ENCODE data around the gene PCGF3. TPM values are rescaled to one million over a fixed set of nuclear protein-coding genes. Genes with fewer than 3 reads are reported as not detected.
"Not testable (repeated sequence)": the region's sequence is repeated elsewhere in the genome, so short reads cannot be mapped to it uniquely, and the experiment has no call there.

The PCGF3 gene
- total RNA-seq, 2 donors from 2014 or later: 59.0 to 135 TPM

DNA sequence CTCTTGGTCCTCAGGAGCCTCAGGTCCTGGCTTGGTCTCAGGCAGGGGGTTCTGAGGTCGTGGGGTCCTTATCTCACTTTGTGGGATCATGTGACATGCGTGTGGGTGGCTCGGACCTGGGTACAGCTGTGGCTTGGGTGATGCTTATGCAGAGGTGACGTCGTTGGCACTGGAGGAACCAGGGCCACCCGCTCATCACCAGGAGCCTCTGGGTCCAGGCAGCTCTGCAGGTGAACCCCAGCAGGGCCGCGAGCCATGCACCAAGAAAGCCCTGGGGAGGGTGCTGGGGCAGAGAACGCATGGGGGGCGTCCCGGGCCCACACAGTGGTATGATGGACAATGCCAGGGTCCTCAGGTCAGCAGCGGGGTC, 40.3 kb upstream of the PCGF3 start:
- H3K27ac ChIP-seq: no peak overlapping the region
- no peak overlapping the region for H3K4me3 ChIP-seq
- intact Hi-C loops (cut with DNase I): no loop called here
- WGBS: 91% methylated on average over 12 of the region's 12 CpGs
- no peaks in the 10 kb centered on the region for H3K4me1 ChIP-seq (replicated peaks)
- no peak for DNase-seq (ENCODE audit: low spot score)
- no peaks in the 10 kb centered on the region for H3K27me3 ChIP-seq (replicated peaks; ENCODE audit: insufficient read depth)
- H3K36me3 ChIP-seq: no peaks in the 10 kb centered on the region
- H3K9me3 ChIP-seq: no peaks in the 10 kb centered on the region
- TF ChIP-seq, protein P1, sequence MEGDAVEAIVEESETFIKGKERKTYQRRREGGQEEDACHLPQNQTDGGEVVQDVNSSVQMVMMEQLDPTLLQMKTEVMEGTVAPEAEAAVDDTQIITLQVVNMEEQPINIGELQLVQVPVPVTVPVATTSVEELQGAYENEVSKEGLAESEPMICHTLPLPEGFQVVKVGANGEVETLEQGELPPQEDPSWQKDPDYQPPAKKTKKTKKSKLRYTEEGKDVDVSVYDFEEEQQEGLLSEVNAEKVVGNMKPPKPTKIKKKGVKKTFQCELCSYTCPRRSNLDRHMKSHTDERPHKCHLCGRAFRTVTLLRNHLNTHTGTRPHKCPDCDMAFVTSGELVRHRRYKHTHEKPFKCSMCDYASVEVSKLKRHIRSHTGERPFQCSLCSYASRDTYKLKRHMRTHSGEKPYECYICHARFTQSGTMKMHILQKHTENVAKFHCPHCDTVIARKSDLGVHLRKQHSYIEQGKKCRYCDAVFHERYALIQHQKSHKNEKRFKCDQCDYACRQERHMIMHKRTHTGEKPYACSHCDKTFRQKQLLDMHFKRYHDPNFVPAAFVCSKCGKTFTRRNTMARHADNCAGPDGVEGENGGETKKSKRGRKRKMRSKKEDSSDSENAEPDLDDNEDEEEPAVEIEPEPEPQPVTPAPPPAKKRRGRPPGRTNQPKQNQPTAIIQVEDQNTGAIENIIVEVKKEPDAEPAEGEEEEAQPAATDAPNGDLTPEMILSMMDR (IDR thresholded peaks at IDR 0.05): no peak
- TF ChIP-seq POLR2A (IDR thresholded peaks at IDR 0.05): no peak
- TF ChIP-seq POLR2AphosphoS5 (IDR thresholded peaks at IDR 0.05): no peak

DNA sequence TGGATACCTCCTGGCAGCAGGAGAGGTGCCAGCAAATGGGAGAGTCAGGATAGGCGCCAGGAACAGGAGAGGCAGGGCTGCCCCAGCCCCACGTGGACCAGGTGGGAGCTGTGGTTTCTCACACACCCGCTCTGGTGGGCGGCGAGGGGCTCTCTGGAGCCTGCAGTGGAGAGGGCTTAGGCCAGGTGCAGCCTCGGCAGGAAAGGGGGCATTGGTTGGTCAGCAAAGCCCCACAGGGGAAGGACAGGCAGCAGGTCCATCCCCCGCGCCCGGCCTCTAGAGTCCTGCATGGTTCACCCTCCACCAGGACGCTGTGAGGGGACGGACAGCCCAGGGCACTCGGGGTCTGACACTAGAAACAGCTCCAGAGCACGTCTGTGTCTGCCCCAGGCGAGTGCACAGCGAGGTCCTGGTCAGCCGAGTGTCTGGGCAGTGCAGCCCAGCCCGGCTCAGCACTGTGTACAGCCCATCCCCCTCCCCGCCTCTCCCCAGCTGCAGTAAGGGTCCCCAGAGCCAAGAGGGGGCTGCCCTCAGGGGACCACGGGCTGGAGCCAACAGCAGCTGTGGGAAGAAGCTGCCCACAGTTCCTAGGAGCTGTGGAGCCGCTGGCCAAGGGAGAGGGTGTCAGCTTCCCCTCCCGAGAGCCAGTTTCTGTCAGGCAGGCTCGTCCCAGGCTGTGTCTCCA, 39.7 kb upstream of the PCGF3 start:
- Histone ChIP-seq H3K4me1 (replicated peaks) (no peaks in the 10 kb centered on the region), H3K9me3 (no peaks in the 10 kb centered on the region), H3K4me3 (no peak overlapping the region), H3K27ac (no peak overlapping the region), H3K27me3 (replicated peaks; ENCODE audit: insufficient read depth) (no peaks in the 10 kb centered on the region), H3K36me3 (no peaks in the 10 kb centered on the region)
- 78% methylated on average over 18 of the region's 22 CpGs for WGBS
- TF ChIP-seq, protein P1 (IDR thresholded peaks at IDR 0.05): no peak
- TF ChIP-seq POLR2A (IDR thresholded peaks at IDR 0.05) (no peak), POLR2AphosphoS5 (IDR thresholded peaks at IDR 0.05) (no peak)
- intact Hi-C loops (cut with DNase I): no loop called here
- no peak for DNase-seq (ENCODE audit: low spot score)

DNA sequence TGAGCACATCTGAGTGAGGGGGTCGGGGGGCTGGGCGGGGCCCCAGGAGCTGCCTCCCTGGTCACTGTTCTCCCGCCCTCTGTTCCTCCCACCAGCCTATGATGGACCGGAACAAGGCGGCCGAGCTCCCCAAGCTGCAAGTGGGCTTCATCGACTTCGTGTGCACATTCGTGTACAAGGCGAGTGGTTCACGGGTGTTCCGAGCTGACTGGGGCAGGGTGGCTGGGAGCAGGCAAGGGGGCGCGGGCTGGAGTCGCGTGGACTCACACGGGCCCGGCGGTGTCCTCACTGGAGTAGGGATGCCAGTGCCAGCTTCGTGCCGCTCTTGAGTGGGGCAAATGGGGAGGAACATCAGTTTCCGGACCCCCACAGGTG, 39.2 kb upstream of the PCGF3 start:
- intact Hi-C loops (cut with DNase I): no loop called here
- H3K36me3 ChIP-seq: no peaks in the 10 kb centered on the region
- H3K4me1 ChIP-seq (replicated peaks): no peaks in the 10 kb centered on the region
- TF ChIP-seq, protein P1 (IDR thresholded peaks at IDR 0.05): no peak
- TF ChIP-seq POLR2AphosphoS5 (IDR thresholded peaks at IDR 0.05) (no peak), POLR2A (IDR thresholded peaks at IDR 0.05) (no peak)
- H3K9me3 ChIP-seq: no peaks in the 10 kb centered on the region
- H3K27me3 ChIP-seq (replicated peaks; ENCODE audit: insufficient read depth): no peaks in the 10 kb centered on the region
- no peak for DNase-seq (ENCODE audit: low spot score)
- 83% methylated on average over 20 of the region's 22 CpGs for WGBS
- no peak overlapping the region for H3K27ac ChIP-seq
- H3K4me3 ChIP-seq: no peak overlapping the region

DNA sequence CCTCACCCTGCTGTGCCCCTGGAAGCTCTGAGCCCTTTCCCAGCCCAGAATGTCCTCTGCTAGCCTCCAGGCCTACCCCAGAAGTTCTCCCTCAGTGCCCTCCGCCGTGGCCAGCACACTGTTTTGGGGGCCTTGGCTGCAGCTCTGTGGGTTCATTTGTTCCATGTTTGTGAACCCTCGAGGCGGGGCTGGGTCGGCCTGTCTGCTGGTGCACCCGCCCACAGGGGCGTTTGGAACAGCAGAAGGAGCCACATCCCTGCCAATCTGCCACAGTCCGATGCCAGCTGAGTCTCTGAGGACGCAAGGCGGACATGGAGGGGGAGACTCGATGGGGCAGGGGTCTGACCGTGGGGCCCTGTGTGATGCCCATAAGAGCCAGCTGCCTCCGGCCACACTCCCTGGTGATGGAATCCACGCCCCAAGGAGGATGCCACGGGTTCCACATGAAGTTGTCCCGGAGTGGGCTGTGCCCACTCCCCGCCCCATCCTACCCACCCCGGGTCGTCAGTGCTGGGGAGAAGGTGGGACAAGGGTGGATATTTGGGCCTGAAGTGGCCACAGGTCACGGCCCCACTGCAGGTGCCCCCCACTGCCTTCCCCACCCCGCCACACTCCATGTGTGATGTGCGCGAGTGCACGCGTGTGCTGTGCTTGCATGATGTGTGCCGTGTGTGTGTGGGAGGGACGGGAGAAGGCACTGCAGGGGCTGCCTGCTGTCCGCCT, 38.6 kb upstream of the PCGF3 start:
- no peak overlapping the region for H3K27ac ChIP-seq
- DNase-seq (ENCODE audit: low spot score): no peak
- no peaks in the 10 kb centered on the region for H3K9me3 ChIP-seq
- intact Hi-C loops (cut with DNase I): no loop called here
- 83% methylated on average over 26 of the region's 28 CpGs for WGBS
- no peak for TF ChIP-seq POLR2AphosphoS5 (IDR thresholded peaks at IDR 0.05)
- no peak for TF ChIP-seq POLR2A (IDR thresholded peaks at IDR 0.05)
- TF ChIP-seq, protein P1 (IDR thresholded peaks at IDR 0.05): no peak
- no peaks in the 10 kb centered on the region for H3K27me3 ChIP-seq (replicated peaks; ENCODE audit: insufficient read depth)
- H3K4me3 ChIP-seq: no peak overlapping the region
- H3K4me1 ChIP-seq (replicated peaks): no peaks in the 10 kb centered on the region
- peaks cover 0 to 5% of the 10 kb centered on the region in 2 donors for H3K36me3 ChIP-seq

DNA sequence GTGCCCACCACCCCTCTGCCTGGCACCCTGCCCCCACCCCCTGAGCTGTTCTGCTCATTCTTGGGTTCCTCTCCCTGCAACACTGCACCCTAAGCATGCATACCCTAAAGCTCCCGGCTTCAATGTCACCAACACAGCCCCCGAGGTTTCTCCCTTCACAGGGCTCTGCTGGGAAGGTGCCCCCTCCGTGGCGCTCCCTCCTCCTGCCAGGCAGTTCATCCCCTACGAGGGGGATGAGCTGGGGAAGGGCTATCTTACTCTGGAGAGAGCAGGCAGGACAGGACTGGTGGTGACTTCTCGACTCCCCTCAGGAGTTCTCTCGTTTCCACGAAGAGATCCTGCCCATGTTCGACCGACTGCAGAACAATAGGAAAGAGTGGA, 38.1 kb upstream of the PCGF3 start:
- 49% methylated on average over 10 of the region's 10 CpGs for WGBS
- intact Hi-C loops (cut with DNase I): no loop called here
- TF ChIP-seq, protein P1 (IDR thresholded peaks at IDR 0.05): no peak
- TF ChIP-seq POLR2A (IDR thresholded peaks at IDR 0.05) (no peak), POLR2AphosphoS5 (IDR thresholded peaks at IDR 0.05) (no peak)
- Histone ChIP-seq H3K4me1 (replicated peaks) (no peaks in the 10 kb centered on the region), H3K27ac (no peak overlapping the region), H3K36me3 (peaks cover 0 to 6% of the 10 kb centered on the region in 2 donors), H3K4me3 (no peak overlapping the region), H3K9me3 (no peaks in the 10 kb centered on the region), H3K27me3 (replicated peaks; ENCODE audit: insufficient read depth) (no peaks in the 10 kb centered on the region)
- DNase-seq (ENCODE audit: low spot score): no peak

DNA sequence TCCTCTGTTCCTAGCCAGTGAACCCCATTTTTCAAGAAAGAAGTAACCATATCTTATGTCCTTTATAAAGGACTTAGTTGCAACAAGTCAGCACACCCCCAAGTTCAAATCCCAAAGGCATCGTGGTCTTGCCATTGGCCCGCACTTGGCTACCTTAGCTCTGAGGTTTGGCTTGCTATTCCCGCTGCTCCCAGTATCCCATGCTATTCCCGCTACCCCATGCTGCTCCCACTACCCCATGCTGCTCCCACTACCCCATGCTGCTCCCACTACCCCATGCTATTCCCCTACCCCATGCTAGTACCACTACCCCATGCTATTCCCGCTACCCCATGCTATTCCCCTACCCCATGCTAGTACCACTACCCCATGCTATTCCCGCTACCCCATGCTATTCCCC, 37.4 kb upstream of the PCGF3 start:
- H3K4me3 ChIP-seq; DNase-seq (ENCODE audit: low spot score); H3K4me1 ChIP-seq (replicated peaks); intact Hi-C loops (cut with DNase I); H3K27ac ChIP-seq; H3K9me3 ChIP-seq; H3K36me3 ChIP-seq; H3K27me3 ChIP-seq (replicated peaks; ENCODE audit: insufficient read depth): not testable (repeated sequence)
- 89% methylated on average over 6 of the region's 6 CpGs for WGBS

Measured in prostate gland (tissue), 2 donors.